IMR-90 (cell line): Measurements from ENCODE around the gene ASIC2. TPM values are rescaled to one million over a fixed set of nuclear protein-coding genes. Genes with fewer than 3 reads are reported as not detected.

Experiments
- ATAC-seq: fragments of 200-7000 bp; cut with Tn5 transposase; 2 replicates; pipeline ENCODE4 v1.9.1; 2020; ENCODE audit warnings: low read depth, mild to moderate bottlenecking, moderate library complexity
- BruUV-seq: library from RNA; stranded (reverse); fragments of 400-500 nt; replicated peaks from 2 replicates; lab custom pipeline; 2021; lab: Mats Ljungman, UMichigan
- CTCF ChIA-PET: fragments of 300-600 bp; formaldehyde crosslinking; extraction: SDS; loops from one replicate; lab custom pipeline; 2021; ENCODE audit warnings: antibody characterized with exemption; lab: Yijun Ruan, JAX
- POLR2A ChIA-PET: fragments of 300-600 bp; sonication (Branson Sonifier 250); formaldehyde crosslinking; loops from one replicate; lab custom pipeline; 2022; ENCODE audit warnings: antibody characterized with exemption; ENCODE audit not compliant: unreplicated experiment; lab: Charles Lee
- DNase-seq: peaks from one replicate; pipeline ENCODE4 v3.0.0; 2013
- H2AFZ ChIP-seq: replicated peaks from 2 replicates; pipeline ENCODE3; 2013; ENCODE audit warnings: low read length, mild to moderate bottlenecking; ENCODE audit not compliant: poor library complexity
- H2AK5ac ChIP-seq: 2 replicates; pipeline ENCODE4 v1.6.1; 2013; ENCODE audit warnings: low read depth, low read length, inconsistent platforms
- H2AK9ac ChIP-seq: replicated peaks from 2 replicates; pipeline ENCODE3; 2013; ENCODE audit warnings: mild to moderate bottlenecking, low read depth, low read length, moderate library complexity; ENCODE audit not compliant: poor library complexity
- H2BK120ac ChIP-seq: 2 replicates; pipeline ENCODE4 v1.6.1; 2013; ENCODE audit warnings: low read depth, low read length, inconsistent platforms
- H2BK15ac ChIP-seq: 3 replicates; pipeline ENCODE4 v1.6.1; 2013; ENCODE audit warnings: low read depth, low read length, inconsistent platforms
- H2BK20ac ChIP-seq: 2 replicates; pipeline ENCODE4 v1.6.1; 2013; ENCODE audit warnings: low read depth, mild to moderate bottlenecking, inconsistent platforms, low read length, moderate library complexity
- H2BK5ac ChIP-seq: 2 replicates; pipeline ENCODE4 v1.6.1; 2013; ENCODE audit warnings: mild to moderate bottlenecking, low read depth, low read length, inconsistent platforms; ENCODE audit not compliant: poor library complexity, severe bottlenecking
- H3K14ac ChIP-seq: replicated peaks from 2 replicates; pipeline ENCODE4 v1.6.1; 2013; ENCODE audit warnings: low read depth, low read length, inconsistent platforms
- H3K18ac ChIP-seq: 2 replicates; pipeline ENCODE4 v1.6.1; 2013; ENCODE audit warnings: low read depth, low read length, control low read depth
- H3K23ac ChIP-seq: 2 replicates; pipeline ENCODE4 v1.6.1; 2013; ENCODE audit warnings: low read depth, low read length, inconsistent platforms
- H3K27ac ChIP-seq: 2 replicates; pipeline ENCODE4 v1.5.1; 2013; ENCODE audit warnings: mild to moderate bottlenecking, control low read depth, low read length; ENCODE audit not compliant: insufficient read depth
- H3K27me3 ChIP-seq: 2 replicates; pipeline ENCODE4 v1.6.1; 2013; ENCODE audit warnings: low read length; ENCODE audit not compliant: control insufficient read depth, insufficient read depth
- H3K36me3 ChIP-seq: 2 replicates; pipeline ENCODE4 v1.6.1; 2013; ENCODE audit warnings: low read length, mixed read lengths; ENCODE audit not compliant: control insufficient read depth, insufficient read depth
- H3K4ac ChIP-seq: 2 replicates; pipeline ENCODE4 v1.6.1; 2013; ENCODE audit warnings: low read depth, low read length, inconsistent platforms
- H3K4me1 ChIP-seq: 2 replicates; pipeline ENCODE4 v1.6.1; 2013; ENCODE audit warnings: low read length, mixed read lengths; ENCODE audit not compliant: control insufficient read depth, insufficient read depth
- H3K4me2 ChIP-seq: 2 replicates; pipeline ENCODE4 v1.6.1; 2013; ENCODE audit warnings: low read depth, mild to moderate bottlenecking, control low read depth, low read length, moderate library complexity
- H3K4me3 ChIP-seq: 2 replicates; pipeline ENCODE4 v1.5.1; 2013; ENCODE audit warnings: low read depth, mild to moderate bottlenecking, control low read depth, low read length, moderate library complexity; ENCODE audit not compliant: insufficient read depth
- H3K56ac ChIP-seq: 2 replicates; pipeline ENCODE4 v1.6.1; 2013; ENCODE audit warnings: low read length, inconsistent platforms; ENCODE audit not compliant: insufficient read depth; ENCODE audit errors: extremely low read depth
- H3K79me1 ChIP-seq, 2 experiments: 2 replicates each; pipeline ENCODE4 v1.6.1; 2013; ENCODE audit warnings: low read length in 2 of 2, inconsistent platforms in 1 of 2, low read depth in 1 of 2
- H3K9ac ChIP-seq: 2 replicates; pipeline ENCODE4 v1.6.1; 2013; ENCODE audit warnings: low read depth, low read length, control low read depth
- H3K9me1 ChIP-seq: 2 replicates; pipeline ENCODE4 v1.6.1; 2013; ENCODE audit warnings: low read length, inconsistent platforms; ENCODE audit not compliant: insufficient read depth
- H3K9me3 ChIP-seq: 2 replicates; pipeline ENCODE4 v1.6.1; 2013; ENCODE audit warnings: low read length; ENCODE audit not compliant: control insufficient read depth, insufficient read depth
- H4K20me1 ChIP-seq: 2 replicates; pipeline ENCODE4 v1.6.1; 2013; ENCODE audit warnings: low read length, inconsistent platforms; ENCODE audit not compliant: insufficient read depth
- H4K5ac ChIP-seq: 2 replicates; pipeline ENCODE4 v1.6.1; 2013; ENCODE audit warnings: mild to moderate bottlenecking, low read depth, low read length, control low read depth
- H4K8ac ChIP-seq, 2 experiments: 2 replicates each; pipeline ENCODE4 v1.6.1; 2013; ENCODE audit warnings: low read depth in 2 of 2, low read length in 2 of 2, control low read depth in 1 of 2, inconsistent platforms in 1 of 2
- H4K91ac ChIP-seq: 2 replicates; pipeline ENCODE4 v1.6.1; 2013; ENCODE audit warnings: low read depth, low read length, inconsistent platforms; ENCODE audit not compliant: insufficient read depth
- CEBPB ChIP-seq: IDR thresholded peaks from 2 replicates; pipeline ENCODE4 v1.6.1; 2012; ENCODE audit warnings: low read depth, low read length, improper control_type of control experiment
- MAZ ChIP-seq: IDR thresholded peaks from 2 replicates; pipeline ENCODE4 v1.6.1; 2012; ENCODE audit warnings: low read depth, mild to moderate bottlenecking, low read length, improper control_type of control experiment, moderate library complexity, borderline replicate concordance
- NFE2L2 ChIP-seq: fragments of 150-350 bp; IDR thresholded peaks from 2 replicates; pipeline ENCODE4 v1.6.1; 2016; ENCODE audit warnings: low read depth, mild to moderate bottlenecking, low read length
- POLR2A ChIP-seq: IDR thresholded peaks from 2 replicates; pipeline ENCODE4 v1.6.1; 2012; ENCODE audit warnings: mild to moderate bottlenecking, low read depth, low read length
- RAD21 ChIP-seq: IDR thresholded peaks from 2 replicates; pipeline ENCODE4 v1.6.1; 2012; ENCODE audit warnings: low read length, improper control_type of control experiment
- WGBS, 2 experiments: methylation state at CpG; one replicate each; pipeline versions ENCODE4 v1.1.5 to v1.1.7; 2013; ENCODE audit warnings: missing lambda C conversion rate in 2 of 2; ENCODE audit not compliant: insufficient read length in 1 of 2; ENCODE audit errors: extremely low coverage in 2 of 2; 5-methylcytosine and 5-hydroxymethylcytosine counted together
- dilution Hi-C: fragments of 300-500 bp; cut with HindIII; formaldehyde crosslinking; loops from one replicate; pipeline ENCODE4 v1.14.3; 2018; ENCODE audit warnings: low sequenced_read_pairs; ENCODE audit not compliant: unreplicated experiment
- in situ Hi-C: fragments of 300-500 bp; cut with MboI; formaldehyde crosslinking; loops from 3 replicates; pipeline ENCODE4 v1.14.3; 2019; ENCODE audit warnings: low sequenced_read_pairs, inconsistent platforms, mixed read lengths
- intact Hi-C: fragments of 100-400 bp; cut with micrococcal nuclease; formaldehyde crosslinking; loops from 2 replicates; pipeline ENCODE4 v1.10.0; 2022
- polyA plus RNA-seq, 3 experiments: library from polyadenylated mRNA; depleted of rRNA; stranded (reverse); fragments of >200 nt; gene quantifications; 2 replicates each; pipeline ENCODE4 v1.2.3, GENCODE V29; 2012; ENCODE audit warnings: low replicate concordance in 1 of 3
- total RNA-seq: library from RNA; depleted of rRNA; stranded (reverse); fragments of >200 nt; gene quantifications from 2 replicates; pipeline ENCODE4 v1.2.3, GENCODE V29; 2012
- TF ChIP-seq, protein P1 (sequence below): fragments of 150-350 bp; IDR thresholded peaks from 2 replicates; pipeline ENCODE4 v1.6.1; 2016; ENCODE audit warnings: low read depth, mild to moderate bottlenecking, low read length, moderate library complexity, borderline replicate concordance
- TF ChIP-seq, protein P2 (sequence below): conservative IDR thresholded peaks from 2 replicates; pipeline ENCODE4 v1.5.1; 2012; ENCODE audit warnings: mild to moderate bottlenecking, low read depth, low read length, improper control_type of control experiment

Gene ASIC2
- total and polyA plus RNA-seq, 2 of the 4 experiments (the other 2 are of a cell fraction): under 0.01 to 0.15 TPM

DNA sequence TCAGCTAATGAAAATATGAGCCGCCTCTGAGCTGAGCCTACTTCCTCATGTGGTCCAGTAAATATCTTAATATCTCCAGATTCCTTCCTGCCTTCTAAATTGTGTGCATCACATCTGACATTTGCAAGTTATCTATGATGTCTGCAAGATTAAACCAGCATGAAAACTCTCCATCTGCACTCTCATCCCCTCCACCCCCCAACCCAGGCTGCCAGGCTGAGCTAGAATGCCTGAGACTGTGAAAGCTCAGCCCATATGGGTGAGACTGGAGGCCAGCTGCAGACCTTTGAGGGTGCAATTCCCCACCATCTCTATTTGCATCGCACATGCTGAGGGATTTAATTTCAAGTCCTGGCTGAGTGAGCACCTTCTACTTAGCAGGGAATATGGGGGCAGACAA is 82.8 kb downstream of the ASIC2 start:
- no peaks in the 10 kb centered on the region; the same call in 1 of the 2 replicates for H4K20me1 ChIP-seq
- H3K9ac ChIP-seq: no peak overlapping the region
- no peak for DNase-seq
- no peaks in the 10 kb centered on the region for H3K79me1 ChIP-seq
- TF ChIP-seq NFE2L2 (no peak), CEBPB (no peak), RAD21 (no peak), POLR2A (no peak), MAZ (no peak)
- TF ChIP-seq, protein P1, sequence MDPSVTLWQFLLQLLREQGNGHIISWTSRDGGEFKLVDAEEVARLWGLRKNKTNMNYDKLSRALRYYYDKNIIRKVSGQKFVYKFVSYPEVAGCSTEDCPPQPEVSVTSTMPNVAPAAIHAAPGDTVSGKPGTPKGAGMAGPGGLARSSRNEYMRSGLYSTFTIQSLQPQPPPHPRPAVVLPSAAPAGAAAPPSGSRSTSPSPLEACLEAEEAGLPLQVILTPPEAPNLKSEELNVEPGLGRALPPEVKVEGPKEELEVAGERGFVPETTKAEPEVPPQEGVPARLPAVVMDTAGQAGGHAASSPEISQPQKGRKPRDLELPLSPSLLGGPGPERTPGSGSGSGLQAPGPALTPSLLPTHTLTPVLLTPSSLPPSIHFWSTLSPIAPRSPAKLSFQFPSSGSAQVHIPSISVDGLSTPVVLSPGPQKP: no peak
- TF ChIP-seq, protein P2, sequence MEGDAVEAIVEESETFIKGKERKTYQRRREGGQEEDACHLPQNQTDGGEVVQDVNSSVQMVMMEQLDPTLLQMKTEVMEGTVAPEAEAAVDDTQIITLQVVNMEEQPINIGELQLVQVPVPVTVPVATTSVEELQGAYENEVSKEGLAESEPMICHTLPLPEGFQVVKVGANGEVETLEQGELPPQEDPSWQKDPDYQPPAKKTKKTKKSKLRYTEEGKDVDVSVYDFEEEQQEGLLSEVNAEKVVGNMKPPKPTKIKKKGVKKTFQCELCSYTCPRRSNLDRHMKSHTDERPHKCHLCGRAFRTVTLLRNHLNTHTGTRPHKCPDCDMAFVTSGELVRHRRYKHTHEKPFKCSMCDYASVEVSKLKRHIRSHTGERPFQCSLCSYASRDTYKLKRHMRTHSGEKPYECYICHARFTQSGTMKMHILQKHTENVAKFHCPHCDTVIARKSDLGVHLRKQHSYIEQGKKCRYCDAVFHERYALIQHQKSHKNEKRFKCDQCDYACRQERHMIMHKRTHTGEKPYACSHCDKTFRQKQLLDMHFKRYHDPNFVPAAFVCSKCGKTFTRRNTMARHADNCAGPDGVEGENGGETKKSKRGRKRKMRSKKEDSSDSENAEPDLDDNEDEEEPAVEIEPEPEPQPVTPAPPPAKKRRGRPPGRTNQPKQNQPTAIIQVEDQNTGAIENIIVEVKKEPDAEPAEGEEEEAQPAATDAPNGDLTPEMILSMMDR: no peak
- no peak for ATAC-seq
- no peak overlapping the region for H4K8ac ChIP-seq
- no TSS peak for BruUV-seq
- H2BK20ac ChIP-seq: no peak overlapping the region
- CTCF ChIA-PET: no interaction called here
- intact Hi-C loops (no loop called here), in situ Hi-C loops (no loop called here), dilution Hi-C loops (no loop called here)
- H3K18ac ChIP-seq: no peak overlapping the region
- no peak overlapping the region for H2AFZ ChIP-seq
- no peak overlapping the region for H2BK120ac ChIP-seq
- H4K5ac ChIP-seq: no peak overlapping the region
- WGBS, 2 experiments: no CpG with 5 or more reads among the region's 2 CpGs
- no peak overlapping the region for H3K56ac ChIP-seq
- H3K27me3 ChIP-seq: 0 out of 2 replicates have a peak, but pooled peaks cover 2% of the 10 kb centered on the region
- no peak overlapping the region for H3K27ac ChIP-seq
- no peak overlapping the region for H2AK5ac ChIP-seq
- H3K14ac ChIP-seq: no peak overlapping the region
- no peak overlapping the region for H3K4ac ChIP-seq
- no peak overlapping the region for H2BK5ac ChIP-seq
- no peaks in the 10 kb centered on the region for H3K9me3 ChIP-seq
- no peak overlapping the region for H2AK9ac ChIP-seq
- H3K36me3 ChIP-seq: no peaks in the 10 kb centered on the region
- H3K4me1 ChIP-seq: no peaks in the 10 kb centered on the region; the same call in 1 of the 2 replicates
- no peak overlapping the region for H4K91ac ChIP-seq
- H3K23ac ChIP-seq: no peak overlapping the region
- no peak overlapping the region for H3K4me2 ChIP-seq
- H3K4me3 ChIP-seq: no peak overlapping the region
- no peak overlapping the region for H2BK15ac ChIP-seq
- H3K9me1 ChIP-seq: no peaks in the 10 kb centered on the region
- POLR2A ChIA-PET: no interaction called here
